Measurements from ENCODE around the gene C12orf42. TPM values are rescaled to one million over a fixed set of nuclear protein-coding genes. Genes with fewer than 3 reads are reported as not detected.

C12orf42 gene
- total RNA-seq, 1 experiment from 2014 or later: not detected

DNA sequence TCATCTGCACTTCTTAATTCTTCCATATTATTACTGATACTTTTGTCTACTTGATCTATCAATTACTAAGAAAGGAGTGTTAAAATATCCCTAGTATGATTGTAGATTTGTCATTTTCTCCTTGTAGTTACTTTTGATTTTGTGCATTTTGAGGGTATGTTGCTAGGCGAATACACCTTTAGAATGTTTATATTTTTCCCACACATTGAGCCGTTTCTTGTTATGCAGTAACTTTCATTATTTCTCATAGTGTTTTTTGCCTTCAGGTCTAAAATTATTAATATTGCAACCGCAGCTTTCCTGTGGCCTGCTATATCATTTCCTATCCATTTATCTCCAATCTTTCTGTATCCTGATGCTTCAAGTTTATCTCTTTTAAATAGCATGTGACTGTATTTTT is 44.6 kb upstream of the C12orf42 start:
- Histone ChIP-seq H3K4me2 (ENCODE audit: insufficient read depth, insufficient read length, low read length) (no peak overlapping the region), H2BK5ac (ENCODE audit: insufficient read length, low read length) (no peak overlapping the region), H3K79me2 (ENCODE audit: insufficient read depth, low read length) (no peaks in the 10 kb centered on the region), H3K9me3 (ENCODE audit: control insufficient read depth, low read depth, low read length) (no peaks in the 10 kb centered on the region), H3T11ph (ENCODE audit: low read length) (no peak overlapping the region), H2BK20ac (ENCODE audit: low read depth, low read length, poor library complexity, severe bottlenecking) (no peak overlapping the region), H4K5ac (ENCODE audit: insufficient read length, low read depth, low read length) (no peak overlapping the region), H2AK5ac (ENCODE audit: insufficient read length, low read length) (no peak overlapping the region), H3K4ac (ENCODE audit: low read depth, low read length) (no peak overlapping the region), H3K27ac (ENCODE audit: insufficient read length, low read depth, low read length) (no peak overlapping the region), H3K27me3 (ENCODE audit: insufficient read depth, low read length) (no peaks in the 10 kb centered on the region), H2BK15ac (ENCODE audit: low read depth, low read length) (no peak overlapping the region), H4K91ac (ENCODE audit: insufficient read length, low read depth, low read length) (no peak overlapping the region), H3K14ac (ENCODE audit: insufficient read depth, low read length) (no peak overlapping the region), H4K8ac (replicated peaks; ENCODE audit: insufficient read length, low read depth, low read length) (no peak overlapping the region), H3K18ac (ENCODE audit: insufficient read length, low read depth, low read length) (no peak overlapping the region), H3K9ac (ENCODE audit: extremely low read depth, insufficient read length, low read length) (no peak overlapping the region), H3K23ac (ENCODE audit: insufficient read length, low read depth, low read length) (no peak overlapping the region), H2BK12ac (ENCODE audit: insufficient read length, low read depth, low read length) (no peak overlapping the region), H3K79me1 (ENCODE audit: insufficient read depth, low read depth, low read length, poor library complexity, severe bottlenecking) (no peaks in the 10 kb centered on the region), H3K4me1 (ENCODE audit: insufficient read depth, low read length) (no peaks in the 10 kb centered on the region), H3K56ac (ENCODE audit: insufficient read length, low read depth, low read length) (no peak overlapping the region), H4K20me1 (ENCODE audit: control insufficient read depth, insufficient read depth, insufficient read length) (no peaks in the 10 kb centered on the region), H3K23me2 (ENCODE audit: insufficient read length, low read depth, low read length, poor library complexity, severe bottlenecking) (no peaks in the 10 kb centered on the region), H2AFZ (ENCODE audit: low read length) (no peak overlapping the region), H2BK120ac (ENCODE audit: low read depth, low read length, poor library complexity, severe bottlenecking) (no peak overlapping the region)
- H3K4me1 Mint-ChIP-seq: no peaks in the 10 kb centered on the region
- H3K27ac Mint-ChIP-seq: no peak overlapping the region
- no peak overlapping the region for H3K4me3 Mint-ChIP-seq
- TF ChIP-seq, protein P1, sequence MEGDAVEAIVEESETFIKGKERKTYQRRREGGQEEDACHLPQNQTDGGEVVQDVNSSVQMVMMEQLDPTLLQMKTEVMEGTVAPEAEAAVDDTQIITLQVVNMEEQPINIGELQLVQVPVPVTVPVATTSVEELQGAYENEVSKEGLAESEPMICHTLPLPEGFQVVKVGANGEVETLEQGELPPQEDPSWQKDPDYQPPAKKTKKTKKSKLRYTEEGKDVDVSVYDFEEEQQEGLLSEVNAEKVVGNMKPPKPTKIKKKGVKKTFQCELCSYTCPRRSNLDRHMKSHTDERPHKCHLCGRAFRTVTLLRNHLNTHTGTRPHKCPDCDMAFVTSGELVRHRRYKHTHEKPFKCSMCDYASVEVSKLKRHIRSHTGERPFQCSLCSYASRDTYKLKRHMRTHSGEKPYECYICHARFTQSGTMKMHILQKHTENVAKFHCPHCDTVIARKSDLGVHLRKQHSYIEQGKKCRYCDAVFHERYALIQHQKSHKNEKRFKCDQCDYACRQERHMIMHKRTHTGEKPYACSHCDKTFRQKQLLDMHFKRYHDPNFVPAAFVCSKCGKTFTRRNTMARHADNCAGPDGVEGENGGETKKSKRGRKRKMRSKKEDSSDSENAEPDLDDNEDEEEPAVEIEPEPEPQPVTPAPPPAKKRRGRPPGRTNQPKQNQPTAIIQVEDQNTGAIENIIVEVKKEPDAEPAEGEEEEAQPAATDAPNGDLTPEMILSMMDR (conservative IDR thresholded peaks at IDR 0.05): no peak
- no peak for DNase-seq
- no CpG with 5 or more reads among the region's 3 CpGs for WGBS (ENCODE audit: extremely low coverage, insufficient read length, low lambda C conversion rate)
- no peaks in the 10 kb centered on the region; the same call in 1 of the 2 replicates for H3K27me3 Mint-ChIP-seq (ENCODE audit: low read depth)
- H3K9me3 Mint-ChIP-seq: peaks cover 6% of the 10 kb centered on the region in 2 experiments; a peak in 4 of 5 replicates
- peaks cover 0 to 9% (median 0%) of the 10 kb centered on the region in 3 experiments; a peak in 2 of 7 replicates for H3K36me3 Mint-ChIP-seq (ENCODE audit: insufficient read depth in 1 of 3, low read depth in 3 of 3)
